ENCODE measurements around the gene HYAL3. TPM values are rescaled to one million over a fixed set of nuclear protein-coding genes. Genes with fewer than 3 reads are reported as not detected.
A peak's percentile ranks its signal among the peaks of the same experiment; 100 is the strongest.

HYAL3 gene
- total and polyA plus RNA-seq, 2 of the 13 experiments (the other 11 are each of a cell fraction or from before 2014, with no cell fraction given), result 5.5 to 10.4 TPM

- peak; percentile 74; the same call in 1 of the 2 replicates for TF ChIP-seq NRL (CRISPR knock-in tag; IDR thresholded peaks at IDR 0.05; ENCODE audit: borderline replicate concordance)
- peak; percentile 33; the same call in 1 of the 2 replicates for TF ChIP-seq SPEN (CRISPR knock-in tag; IDR thresholded peaks at IDR 0.05; ENCODE audit: low read depth)
- TF ChIP-seq ZBTB37 (CRISPR knock-in tag; IDR thresholded peaks at IDR 0.05), result peak; percentile 19; the same call in 1 of the 2 replicates
- 0 out of 2 replicates have a peak, but pooled peaks have one; percentile 22 for TF ChIP-seq ZNF547 (CRISPR knock-in tag; IDR thresholded peaks at IDR 0.05)
- TF ChIP-seq HINFP (CRISPR knock-in tag; IDR thresholded peaks at IDR 0.05; ENCODE audit: low read depth), result no peak
- TF ChIP-seq SMAD1 (CRISPR knock-in tag; IDR thresholded peaks at IDR 0.05; ENCODE audit: borderline replicate concordance, low read depth), result no peak
- TF ChIP-seq ZNF629 (CRISPR knock-in tag; conservative IDR thresholded peaks at IDR 0.05), result no peak
- no peak for TF ChIP-seq ZBTB40 (IDR thresholded peaks at IDR 0.05)
- 0 out of 2 replicates have a peak, but pooled peaks have one; percentile 14 for TF ChIP-seq ZBTB40 (CRISPR knock-in tag; IDR thresholded peaks at IDR 0.05)
- TF ChIP-seq ISX (CRISPR knock-in tag; conservative IDR thresholded peaks at IDR 0.05), result no peak
- no peak for TF ChIP-seq POGK (CRISPR knock-in tag; conservative IDR thresholded peaks at IDR 0.05)
- no peak for TF ChIP-seq PAWR (CRISPR knock-in tag; IDR thresholded peaks at IDR 0.05; ENCODE audit: borderline replicate concordance)
- 0 out of 2 replicates have a peak, but pooled peaks have one; percentile 7 for TF ChIP-seq RXRA (CRISPR knock-in tag; IDR thresholded peaks at IDR 0.05)
Measured at GRCh38 chr3:50264964-50265485, 34.2 kb downstream of the HYAL3 start (continued).
